Fibroblast of villous mesenchyme (primary cell): Measurements from ENCODE around the gene RARB. TPM values are rescaled to one million over a fixed set of nuclear protein-coding genes. Genes with fewer than 3 reads are reported as not detected.
A peak's percentile ranks its signal among the peaks of the same experiment; 100 is the strongest.

Experiments
- DNase-seq: peaks from one replicate; pipeline ENCODE4 v3.0.0-alpha.2; 2010; ENCODE audit warnings: low read depth
- H3K4me3 ChIP-seq: 2 replicates; pipeline ENCODE4 v1.5.1; 2011; ENCODE audit warnings: low read depth, mild to moderate bottlenecking, low read length
- CTCF ChIP-seq: IDR thresholded peaks from 2 replicates; pipeline ENCODE4 v1.5.1; 2012; ENCODE audit warnings: low read depth, mild to moderate bottlenecking, low read length; ENCODE audit not compliant: insufficient read depth
- total RNA-seq: library from RNA; depleted of rRNA; stranded (reverse); fragments of >200 nt; gene quantifications from 2 replicates; pipeline ENCODE4 v1.2.3, GENCODE V29; 2012

RARB gene
- total RNA-seq, 1 donor: 21.6 TPM

- TF ChIP-seq CTCF: no peak
- DNase-seq: no peak
- no peak overlapping the region for H3K4me3 ChIP-seq
These were observed 139.9 kb downstream of the RARB start for GRCh38 chr3:25567806-25568524.

- no peak for DNase-seq
- no peak for TF ChIP-seq CTCF
- H3K4me3 ChIP-seq: no peak overlapping the region
These were observed 140.5 kb downstream of the RARB start for GRCh38 chr3:25568525-25569078.

- DNase-seq: no peak
- TF ChIP-seq CTCF: no peak
- no peak overlapping the region for H3K4me3 ChIP-seq
These were observed 143.2 kb downstream of the RARB start for GRCh38 chr3:25571285-25571684.

GRCh38 chr3:25572336-25572735, 144.3 kb downstream of the RARB start:
- H3K4me3 ChIP-seq: no peak overlapping the region
- no peak for DNase-seq
- TF ChIP-seq CTCF: no peak

- H3K4me3 ChIP-seq: no peak overlapping the region
- DNase-seq: peak; percentile 52
- TF ChIP-seq CTCF: no peak
These were observed 144.9 kb downstream of the RARB start for GRCh38 chr3:25572919-25573385.

GRCh38 chr3:25573386-25574171, 145.5 kb downstream of the RARB start:
- H3K4me3 ChIP-seq: no peak overlapping the region
- TF ChIP-seq CTCF: no peak
- peak; percentile 29 for DNase-seq
